Measurements from ENCODE around the gene RERE. TPM values are rescaled to one million over a fixed set of nuclear protein-coding genes. Genes with fewer than 3 reads are reported as not detected.
A peak's percentile ranks its signal among the peaks of the same experiment; 100 is the strongest.

RERE gene
- total RNA-seq, 1 experiment from 2014 or later, result 161 TPM

DNA sequence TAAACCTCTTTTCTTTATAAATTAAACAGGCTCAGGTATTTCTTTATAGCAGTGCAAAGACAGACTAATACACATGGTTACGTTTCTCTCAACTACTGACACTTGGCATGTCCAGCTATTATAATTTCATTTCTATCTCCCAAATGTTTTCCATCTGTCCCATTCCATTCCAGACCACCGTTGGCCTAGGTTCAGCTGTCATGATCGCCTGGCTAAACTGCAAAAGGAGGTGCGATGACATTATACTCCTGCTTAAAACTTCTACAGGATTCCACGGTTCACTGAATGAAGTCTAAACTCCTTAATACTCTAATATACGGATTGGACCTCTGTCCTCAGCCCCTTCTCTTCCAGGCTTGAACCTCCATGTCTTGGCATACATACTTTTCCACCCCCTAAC lies 72.1 kb downstream of the RERE start:
- no peak for DNase-seq (ENCODE audit: low spot score)
- no peak for ATAC-seq
- CTCF ChIA-PET, result no interaction called here
- Mint-ChIP-seq H3K4me1 (peaks cover 10% of the 10 kb centered on the region), H3K27me3 (ENCODE audit: low read depth) (no peaks in the 10 kb centered on the region), H3K27ac (peak overlapping the region; percentile 55; the same call in 1 of the 2 replicates), H3K4me3 (no peak overlapping the region), H3K36me3 (peaks cover 17% of the 10 kb centered on the region), H3K9me3 (peaks cover 12% of the 10 kb centered on the region)
- TF ChIP-seq TCF7 (CRISPR knock-in tag; IDR thresholded peaks at IDR 0.05; ENCODE audit: low read depth) (no peak), IRF2 (CRISPR knock-in tag; IDR thresholded peaks at IDR 0.05; ENCODE audit: borderline replicate concordance, low read depth) (no peak), TEAD4 (CRISPR knock-in tag; IDR thresholded peaks at IDR 0.05) (no peak), ZNF219 (CRISPR knock-in tag; IDR thresholded peaks at IDR 0.05; ENCODE audit: borderline replicate concordance) (no peak), SMAD4 (CRISPR knock-in tag; IDR thresholded peaks at IDR 0.05) (no peak), ZNF317 (CRISPR knock-in tag; IDR thresholded peaks at IDR 0.05; ENCODE audit: borderline replicate concordance, low read depth) (no peak), HMGA2 (CRISPR knock-in tag; IDR thresholded peaks at IDR 0.05) (no peak), FOXP1 (CRISPR knock-in tag; IDR thresholded peaks at IDR 0.05; ENCODE audit: borderline replicate concordance) (no peak)
- TF ChIP-seq, protein P1, sequence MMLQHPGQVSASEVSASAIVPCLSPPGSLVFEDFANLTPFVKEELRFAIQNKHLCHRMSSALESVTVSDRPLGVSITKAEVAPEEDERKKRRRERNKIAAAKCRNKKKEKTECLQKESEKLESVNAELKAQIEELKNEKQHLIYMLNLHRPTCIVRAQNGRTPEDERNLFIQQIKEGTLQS (CRISPR knock-in tag; conservative IDR thresholded peaks at IDR 0.05), result no peak
- TF ChIP-seq, protein P2, sequence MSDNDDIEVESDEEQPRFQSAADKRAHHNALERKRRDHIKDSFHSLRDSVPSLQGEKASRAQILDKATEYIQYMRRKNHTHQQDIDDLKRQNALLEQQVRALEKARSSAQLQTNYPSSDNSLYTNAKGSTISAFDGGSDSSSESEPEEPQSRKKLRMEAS (CRISPR knock-in tag; IDR thresholded peaks at IDR 0.05), result no peak
- POLR2A ChIA-PET, result no interaction called here

DNA sequence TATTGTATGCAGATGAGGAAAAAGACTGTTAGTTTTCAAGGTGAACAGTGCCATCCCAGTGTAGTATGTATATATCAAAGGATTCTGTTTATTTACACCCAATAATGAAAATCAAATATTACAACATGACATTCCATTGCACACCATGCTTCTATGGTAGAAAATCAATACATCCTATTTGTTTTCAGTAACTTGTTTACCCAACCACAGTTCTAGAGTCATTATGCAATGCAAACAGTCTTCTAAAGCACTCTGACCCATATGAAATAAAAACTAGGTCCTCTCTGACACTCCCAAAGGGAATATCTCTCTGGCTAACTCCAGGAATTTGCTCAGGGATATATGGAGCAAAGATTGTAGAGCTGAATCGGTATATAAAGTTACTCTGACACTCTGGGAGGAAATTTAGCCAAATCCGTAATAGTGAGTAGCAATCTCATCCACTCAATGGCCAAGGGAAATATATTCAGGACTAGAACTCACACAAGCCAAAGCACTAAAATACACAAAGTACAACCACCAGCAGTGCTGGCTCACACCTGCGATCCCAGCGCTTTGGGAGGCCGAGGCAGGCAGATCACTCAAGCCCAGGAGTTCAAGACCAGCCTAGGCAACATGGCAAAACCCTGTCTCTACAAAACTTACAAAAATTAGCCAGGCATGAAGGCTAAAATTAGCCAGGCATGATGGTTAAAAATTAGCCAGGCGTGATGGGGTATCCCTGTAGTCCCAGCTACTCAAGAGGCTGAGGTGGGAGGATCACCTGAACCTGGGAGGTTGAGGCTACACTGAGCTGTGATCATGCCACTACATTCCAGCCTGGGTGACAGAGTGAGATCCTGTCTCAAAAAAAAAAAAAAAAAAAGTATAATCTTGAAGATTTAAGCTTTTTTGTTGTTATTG lies 75.2 kb downstream of the RERE start:
- Mint-ChIP-seq H3K9me3 (peaks cover 20% of the 10 kb centered on the region), H3K4me3 (no peak overlapping the region), H3K4me1 (peaks cover 7% of the 10 kb centered on the region), H3K27ac (peak overlapping the region; percentile 37; the same call in 1 of the 2 replicates), H3K36me3 (peaks cover 26% of the 10 kb centered on the region), H3K27me3 (ENCODE audit: low read depth) (no peaks in the 10 kb centered on the region)
- ATAC-seq (no peak), DNase-seq (ENCODE audit: low spot score) (no peak)
- CTCF ChIA-PET, result no interaction called here
- TF ChIP-seq GABPB1 (CRISPR knock-in tag; IDR thresholded peaks at IDR 0.05) (peak; percentile 92), TEAD1 (CRISPR knock-in tag; IDR thresholded peaks at IDR 0.05) (no peak)
- POLR2A ChIA-PET, result no interaction called here

DNA sequence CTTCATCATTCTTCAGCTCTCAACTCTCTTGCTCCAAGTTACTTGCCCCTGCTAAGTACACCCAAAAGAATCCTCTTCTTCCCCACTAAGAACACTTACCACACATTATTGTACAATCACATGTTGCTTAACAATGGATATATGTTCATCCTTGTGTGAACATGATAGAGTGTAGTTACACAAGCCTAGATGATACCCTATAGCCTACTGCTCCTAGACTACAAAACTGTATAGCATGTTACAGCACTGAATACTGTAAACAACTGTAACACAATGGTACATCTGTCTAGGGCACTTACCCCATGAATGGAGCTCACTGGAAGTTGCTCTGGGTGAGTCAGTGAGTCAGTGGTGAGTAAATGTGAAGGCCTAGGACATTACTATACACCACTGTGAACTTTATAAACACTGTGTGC lies 77.4 kb downstream of the RERE start:
- ChIA-PET CTCF (interaction anchor here (1.0 to 3.2 kb wide), 8 partner anchors 9 to 109 kb away, joined by 3 to 21 read pairs (median 4); no protein-coding TSS in a partner anchor), POLR2A (no interaction called here)
- peaks cover 27% of the 10 kb centered on the region for H3K9me3 Mint-ChIP-seq
- H3K4me1 Mint-ChIP-seq, result no peaks in the 10 kb centered on the region
- DNase-seq (ENCODE audit: low spot score) (no peak), ATAC-seq (no peak)
- H3K27me3 Mint-ChIP-seq (ENCODE audit: low read depth), result no peaks in the 10 kb centered on the region
- TF ChIP-seq KAT7 (CRISPR knock-in tag; IDR thresholded peaks at IDR 0.05; ENCODE audit: borderline replicate concordance), result no peak
- TF ChIP-seq, protein P3, sequence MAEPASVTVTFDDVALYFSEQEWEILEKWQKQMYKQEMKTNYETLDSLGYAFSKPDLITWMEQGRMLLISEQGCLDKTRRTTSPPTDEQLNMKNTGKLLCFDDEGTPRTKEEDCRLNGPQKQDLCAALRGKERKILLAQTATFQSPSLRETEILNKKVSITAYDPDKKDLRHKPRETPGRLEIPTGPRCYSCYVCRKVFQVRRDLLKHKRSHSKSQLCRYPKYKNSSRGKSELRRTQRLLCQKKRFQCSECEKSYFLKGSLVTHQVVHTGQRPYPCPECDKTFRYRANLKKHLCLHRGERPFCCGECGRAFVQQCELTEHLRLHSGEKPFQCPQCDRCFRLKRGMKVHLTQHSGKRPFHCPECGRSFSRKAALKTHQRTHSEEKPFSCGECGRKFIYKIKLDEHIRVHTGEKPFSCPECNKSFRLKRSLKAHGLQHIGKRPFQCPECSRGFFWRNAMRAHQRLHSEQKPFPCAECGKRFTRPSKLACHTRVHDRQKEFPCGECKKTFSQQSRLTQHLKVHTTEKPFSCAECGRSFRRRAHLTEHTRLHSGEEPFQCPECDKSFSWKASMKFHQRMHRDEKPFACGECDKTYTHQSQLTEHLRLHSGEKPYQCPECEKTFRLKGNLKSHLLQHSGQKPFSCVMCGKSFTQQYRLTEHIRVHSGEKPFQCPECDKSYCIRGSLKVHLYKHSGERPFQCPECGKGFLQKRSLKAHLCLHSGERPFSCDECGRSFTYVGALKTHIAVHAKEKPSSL (CRISPR knock-in tag; conservative IDR thresholded peaks at IDR 0.05), result no peak
- TF ChIP-seq GABPB1 (CRISPR knock-in tag; IDR thresholded peaks at IDR 0.05), result peak; percentile 81
- no peak for TF ChIP-seq SMAD4 (CRISPR knock-in tag; IDR thresholded peaks at IDR 0.05)
- H3K4me3 Mint-ChIP-seq, result no peak overlapping the region
- H3K36me3 Mint-ChIP-seq, result peaks cover 35% of the 10 kb centered on the region
- no peak overlapping the region for H3K27ac Mint-ChIP-seq

DNA sequence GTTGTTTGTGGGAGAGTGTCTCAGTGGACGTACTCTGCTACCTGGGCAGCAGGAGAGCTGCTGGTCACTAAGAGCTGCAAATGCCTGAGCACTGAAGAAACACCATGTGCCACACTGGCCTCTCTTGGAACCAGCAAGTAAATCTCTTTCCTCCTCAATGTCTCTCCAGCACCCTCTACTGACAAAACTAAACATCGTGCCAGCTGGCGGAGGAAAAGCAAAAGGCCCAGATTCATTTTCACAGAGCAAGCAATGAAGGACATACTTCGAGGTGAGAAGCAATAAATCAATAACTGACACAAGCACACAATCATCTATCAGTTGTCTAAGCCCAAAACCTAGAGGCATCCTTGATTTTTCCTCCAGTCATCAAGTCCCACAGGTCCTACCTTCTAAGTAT lies 78.1 kb downstream of the RERE start:
- H3K9me3 Mint-ChIP-seq, result peaks cover 27% of the 10 kb centered on the region
- POLR2A ChIA-PET, result no interaction called here
- H3K4me1 Mint-ChIP-seq, result 0 out of 2 replicates have a peak, but pooled peaks cover 4% of the 10 kb centered on the region
- no peak overlapping the region for H3K4me3 Mint-ChIP-seq
- CTCF ChIA-PET, result interaction anchor here (0.6 to 3.2 kb wide), 9 partner anchors 8 to 178 kb away, joined by 3 to 21 read pairs (median 4); no protein-coding TSS in a partner anchor
- peak; percentile 42 for DNase-seq (ENCODE audit: low spot score)
- peaks cover 35% of the 10 kb centered on the region for H3K36me3 Mint-ChIP-seq
- no peaks in the 10 kb centered on the region for H3K27me3 Mint-ChIP-seq (ENCODE audit: low read depth)
- no peak overlapping the region for H3K27ac Mint-ChIP-seq
- peak; percentile 74 for ATAC-seq
- TF ChIP-seq, protein P4, sequence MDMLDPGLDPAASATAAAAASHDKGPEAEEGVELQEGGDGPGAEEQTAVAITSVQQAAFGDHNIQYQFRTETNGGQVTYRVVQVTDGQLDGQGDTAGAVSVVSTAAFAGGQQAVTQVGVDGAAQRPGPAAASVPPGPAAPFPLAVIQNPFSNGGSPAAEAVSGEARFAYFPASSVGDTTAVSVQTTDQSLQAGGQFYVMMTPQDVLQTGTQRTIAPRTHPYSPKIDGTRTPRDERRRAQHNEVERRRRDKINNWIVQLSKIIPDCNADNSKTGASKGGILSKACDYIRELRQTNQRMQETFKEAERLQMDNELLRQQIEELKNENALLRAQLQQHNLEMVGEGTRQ (CRISPR knock-in tag; IDR thresholded peaks at IDR 0.05), result 0 out of 2 replicates have a peak, but pooled peaks have one; percentile 12
- TF ChIP-seq, protein P5, sequence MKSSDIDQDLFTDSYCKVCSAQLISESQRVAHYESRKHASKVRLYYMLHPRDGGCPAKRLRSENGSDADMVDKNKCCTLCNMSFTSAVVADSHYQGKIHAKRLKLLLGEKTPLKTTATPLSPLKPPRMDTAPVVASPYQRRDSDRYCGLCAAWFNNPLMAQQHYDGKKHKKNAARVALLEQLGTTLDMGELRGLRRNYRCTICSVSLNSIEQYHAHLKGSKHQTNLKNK (CRISPR knock-in tag; IDR thresholded peaks at IDR 0.05), result no peak
- TF ChIP-seq, protein P6, sequence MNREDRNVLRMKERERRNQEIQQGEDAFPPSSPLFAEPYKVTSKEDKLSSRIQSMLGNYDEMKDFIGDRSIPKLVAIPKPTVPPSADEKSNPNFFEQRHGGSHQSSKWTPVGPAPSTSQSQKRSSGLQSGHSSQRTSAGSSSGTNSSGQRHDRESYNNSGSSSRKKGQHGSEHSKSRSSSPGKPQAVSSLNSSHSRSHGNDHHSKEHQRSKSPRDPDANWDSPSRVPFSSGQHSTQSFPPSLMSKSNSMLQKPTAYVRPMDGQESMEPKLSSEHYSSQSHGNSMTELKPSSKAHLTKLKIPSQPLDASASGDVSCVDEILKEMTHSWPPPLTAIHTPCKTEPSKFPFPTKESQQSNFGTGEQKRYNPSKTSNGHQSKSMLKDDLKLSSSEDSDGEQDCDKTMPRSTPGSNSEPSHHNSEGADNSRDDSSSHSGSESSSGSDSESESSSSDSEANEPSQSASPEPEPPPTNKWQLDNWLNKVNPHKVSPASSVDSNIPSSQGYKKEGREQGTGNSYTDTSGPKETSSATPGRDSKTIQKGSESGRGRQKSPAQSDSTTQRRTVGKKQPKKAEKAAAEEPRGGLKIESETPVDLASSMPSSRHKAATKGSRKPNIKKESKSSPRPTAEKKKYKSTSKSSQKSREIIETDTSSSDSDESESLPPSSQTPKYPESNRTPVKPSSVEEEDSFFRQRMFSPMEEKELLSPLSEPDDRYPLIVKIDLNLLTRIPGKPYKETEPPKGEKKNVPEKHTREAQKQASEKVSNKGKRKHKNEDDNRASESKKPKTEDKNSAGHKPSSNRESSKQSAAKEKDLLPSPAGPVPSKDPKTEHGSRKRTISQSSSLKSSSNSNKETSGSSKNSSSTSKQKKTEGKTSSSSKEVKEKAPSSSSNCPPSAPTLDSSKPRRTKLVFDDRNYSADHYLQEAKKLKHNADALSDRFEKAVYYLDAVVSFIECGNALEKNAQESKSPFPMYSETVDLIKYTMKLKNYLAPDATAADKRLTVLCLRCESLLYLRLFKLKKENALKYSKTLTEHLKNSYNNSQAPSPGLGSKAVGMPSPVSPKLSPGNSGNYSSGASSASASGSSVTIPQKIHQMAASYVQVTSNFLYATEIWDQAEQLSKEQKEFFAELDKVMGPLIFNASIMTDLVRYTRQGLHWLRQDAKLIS (CRISPR knock-in tag; IDR thresholded peaks at IDR 0.05; ENCODE audit: borderline replicate concordance), result no peak
- TF ChIP-seq EMX1 (CRISPR knock-in tag; IDR thresholded peaks at IDR 0.05) (no peak), ZNF671 (CRISPR knock-in tag; IDR thresholded peaks at IDR 0.05) (no peak), SP1 (CRISPR knock-in tag; conservative IDR thresholded peaks at IDR 0.05) (no peak), CREB1 (CRISPR knock-in tag; IDR thresholded peaks at IDR 0.05) (no peak)

All from WTC11 (cell line).